NCI-H524 treated with DMSO at 0.1 percent for 48 hours (cell line): ENCODE results near the gene TXLNG.
"Not testable (repeated sequence)": the region's sequence is repeated elsewhere in the genome, so short reads cannot be mapped to it uniquely, and the experiment has no call there.

Experiments
- DNase-seq: peaks from one replicate; lab custom pipeline; 2025; lab: John Stamatoyannopoulos, UW

The TXLNG gene

DNA sequence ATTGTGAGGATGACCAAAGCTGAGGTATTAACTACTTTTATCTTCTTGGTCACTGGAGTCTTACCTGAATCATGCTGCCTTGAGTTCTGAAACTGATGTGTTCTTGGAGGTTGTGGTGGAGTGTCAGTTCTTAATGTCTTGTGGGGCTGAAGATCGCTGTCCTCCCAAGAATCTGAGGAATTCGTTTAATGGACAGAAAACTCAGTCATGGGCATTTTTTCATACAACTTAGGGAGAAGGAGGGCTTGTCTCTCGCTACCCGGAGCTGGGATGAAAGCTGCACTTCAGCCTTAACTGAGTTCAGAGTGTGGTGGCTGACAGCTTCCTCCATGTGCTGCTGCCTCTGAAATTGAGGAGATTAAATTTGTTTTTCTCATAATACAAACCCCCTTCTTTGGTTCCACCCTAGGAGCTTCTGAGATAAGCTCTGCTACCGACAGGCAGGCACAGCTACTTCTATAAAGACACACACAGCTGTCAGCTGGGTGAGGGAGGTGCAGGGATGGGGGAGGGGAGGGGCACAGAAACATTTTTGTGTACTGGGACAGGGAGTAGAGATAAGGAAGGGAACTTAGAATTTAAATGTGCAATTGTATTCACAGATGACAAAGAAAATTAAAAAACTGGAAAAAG is 53.1 kb downstream of the TXLNG start:
- DNase-seq, result no peak

DNA sequence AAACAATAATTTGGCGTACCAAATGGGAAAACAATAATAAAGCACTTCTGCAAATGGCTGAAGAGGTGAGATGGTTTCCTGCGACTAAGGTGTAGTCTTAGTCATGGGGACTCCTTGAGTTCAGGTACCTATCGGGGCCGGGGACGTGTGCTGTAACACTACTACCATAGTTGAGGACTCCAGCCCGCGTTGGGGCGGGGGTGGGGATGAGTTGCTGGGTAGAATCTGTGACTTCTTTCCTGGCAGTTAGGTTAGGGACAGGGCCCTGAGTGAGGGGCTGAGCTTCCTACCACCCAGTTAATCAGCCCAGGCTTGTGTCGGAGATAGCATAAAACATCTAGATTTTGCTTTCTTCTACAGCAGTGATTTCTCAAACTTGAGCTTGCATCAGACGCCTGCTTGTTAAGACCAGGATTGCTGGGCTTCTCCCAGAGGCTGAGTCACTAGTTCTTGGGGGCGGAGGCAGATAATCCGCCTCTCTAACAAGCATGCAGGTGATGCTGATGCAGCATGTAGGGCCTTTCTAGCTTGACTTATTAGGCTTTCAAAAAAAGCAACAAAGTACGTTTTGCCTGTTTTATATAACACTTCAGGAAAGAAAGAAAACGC is 53.7 kb downstream of the TXLNG start:
- no peak for DNase-seq

DNA sequence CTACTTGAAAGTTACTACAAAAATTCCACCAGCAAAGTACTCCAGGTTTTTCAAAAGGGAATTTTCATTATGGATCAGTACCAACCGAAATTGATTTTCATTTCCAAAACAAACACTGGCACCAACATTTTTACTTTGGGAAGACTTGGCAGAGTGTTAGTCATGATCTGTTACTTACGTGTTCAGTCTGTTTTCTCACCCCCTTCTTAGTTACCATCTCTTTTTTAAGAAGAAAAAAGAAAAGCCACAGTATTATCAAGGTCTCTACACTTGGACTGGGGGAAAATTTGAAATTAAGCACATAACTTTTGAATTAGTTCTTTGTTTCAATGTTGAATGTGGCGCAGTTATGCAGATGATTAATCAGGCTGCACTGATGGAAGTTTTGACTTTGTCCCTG is 56.4 kb downstream of the TXLNG start:
- no peak for DNase-seq

DNA sequence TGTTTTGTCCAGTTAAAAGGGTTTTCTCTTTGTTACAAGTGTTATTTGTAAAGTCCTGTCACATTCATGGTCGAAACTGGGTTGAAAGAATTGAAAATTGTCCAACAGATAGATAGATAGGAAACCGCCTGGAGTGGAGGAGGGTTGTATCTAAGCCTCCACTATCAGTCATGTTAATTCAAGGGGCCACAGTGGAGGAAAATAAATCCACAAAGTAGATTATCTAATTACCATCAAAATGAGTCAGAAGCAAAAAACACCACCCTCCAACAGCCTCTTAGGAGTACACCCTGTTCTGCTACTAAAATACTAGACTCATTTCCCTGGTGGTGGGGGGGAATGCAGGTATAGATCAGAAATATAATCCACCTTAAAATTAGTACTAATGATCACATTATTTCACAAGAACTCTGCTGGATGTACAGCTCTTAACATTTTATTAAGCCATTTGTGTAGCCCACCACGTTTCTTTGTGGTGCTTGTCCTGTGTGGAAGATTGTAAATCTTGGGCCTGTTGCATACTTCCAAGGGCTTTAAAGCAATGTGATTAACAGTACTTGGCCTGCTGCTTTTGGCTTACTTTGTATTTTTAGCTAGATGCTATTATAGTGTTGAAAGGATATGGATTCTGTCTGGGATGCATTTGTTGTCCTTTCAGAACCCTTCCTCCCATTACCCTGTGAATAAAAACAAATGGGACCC is 57.1 kb downstream of the TXLNG start:
- no peak for DNase-seq

DNA sequence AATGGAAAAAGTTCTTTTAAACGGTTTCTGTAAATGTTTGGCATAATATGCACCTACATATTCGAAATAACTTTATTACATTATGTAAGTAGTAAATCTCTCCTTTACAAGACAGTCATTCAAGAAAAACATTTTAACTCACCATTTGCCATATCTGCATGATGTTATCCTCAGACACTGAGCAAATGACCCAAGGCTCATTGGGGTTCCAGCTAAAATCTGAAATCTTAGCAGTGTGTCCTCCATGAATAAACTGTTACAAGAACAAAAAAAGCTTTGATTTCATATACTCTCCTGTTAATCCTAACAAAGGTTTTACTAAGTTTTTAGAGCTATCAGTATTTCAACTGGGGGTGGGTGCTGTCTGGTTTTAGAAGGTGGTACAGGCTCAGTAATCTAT is 59.4 kb downstream of the TXLNG start:
- DNase-seq, result no peak

GRCh38 chrX:16848541-16848940 is 62.3 kb downstream of the TXLNG start:
- DNase-seq, result no peak

- no peak for DNase-seq
Measured at GRCh38 chrX:16851421-16851820, 65.2 kb downstream of the TXLNG start.

DNA sequence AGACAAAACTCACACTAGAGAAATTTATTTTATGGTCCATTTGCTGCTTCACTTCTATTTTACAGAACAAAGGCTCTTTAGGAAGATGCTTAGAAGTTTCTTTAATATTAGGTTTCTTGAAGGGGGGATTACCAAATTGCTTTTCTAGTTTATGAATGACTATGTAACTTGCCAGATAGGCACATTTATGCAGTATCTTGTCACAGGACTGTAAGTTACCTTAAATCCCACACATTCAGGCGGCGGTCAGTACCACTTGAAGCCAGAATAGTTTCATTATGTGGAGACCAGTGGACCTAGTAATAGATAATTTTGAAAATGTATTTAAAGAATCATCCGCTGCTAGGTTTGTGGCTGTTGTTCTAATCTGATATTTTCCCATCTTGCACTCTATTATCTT is 65.6 kb downstream of the TXLNG start:
- DNase-seq, result no peak

DNA sequence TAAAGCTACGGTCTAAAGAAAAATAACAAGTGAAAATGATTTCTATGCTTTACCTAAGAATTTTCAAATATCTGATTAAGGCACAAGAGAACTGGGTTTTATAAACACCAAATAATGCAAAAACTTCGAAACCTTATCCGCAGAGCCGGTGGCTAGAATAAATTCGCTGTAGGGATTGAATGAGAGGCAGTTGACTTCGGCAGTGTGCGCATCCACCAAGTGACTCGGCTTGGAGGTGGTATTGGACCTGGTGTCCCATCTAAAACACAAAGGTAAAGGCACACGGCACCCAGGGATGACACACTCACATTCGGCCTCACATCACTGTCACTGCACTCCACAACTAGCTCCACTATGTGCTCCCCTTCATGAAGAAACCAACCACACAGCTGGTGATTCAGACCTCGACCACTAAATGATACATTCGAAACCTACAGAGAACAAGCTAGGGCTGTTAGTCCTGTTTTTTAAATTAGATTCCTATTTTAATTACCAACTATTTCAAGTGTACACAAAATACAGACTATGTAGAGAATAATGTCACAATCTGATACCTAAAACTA is 66.4 kb downstream of the TXLNG start:
- no peak for DNase-seq

GRCh38 chrX:16853537-16853936 is 67.3 kb downstream of the TXLNG start:
- DNase-seq, result no peak

DNA sequence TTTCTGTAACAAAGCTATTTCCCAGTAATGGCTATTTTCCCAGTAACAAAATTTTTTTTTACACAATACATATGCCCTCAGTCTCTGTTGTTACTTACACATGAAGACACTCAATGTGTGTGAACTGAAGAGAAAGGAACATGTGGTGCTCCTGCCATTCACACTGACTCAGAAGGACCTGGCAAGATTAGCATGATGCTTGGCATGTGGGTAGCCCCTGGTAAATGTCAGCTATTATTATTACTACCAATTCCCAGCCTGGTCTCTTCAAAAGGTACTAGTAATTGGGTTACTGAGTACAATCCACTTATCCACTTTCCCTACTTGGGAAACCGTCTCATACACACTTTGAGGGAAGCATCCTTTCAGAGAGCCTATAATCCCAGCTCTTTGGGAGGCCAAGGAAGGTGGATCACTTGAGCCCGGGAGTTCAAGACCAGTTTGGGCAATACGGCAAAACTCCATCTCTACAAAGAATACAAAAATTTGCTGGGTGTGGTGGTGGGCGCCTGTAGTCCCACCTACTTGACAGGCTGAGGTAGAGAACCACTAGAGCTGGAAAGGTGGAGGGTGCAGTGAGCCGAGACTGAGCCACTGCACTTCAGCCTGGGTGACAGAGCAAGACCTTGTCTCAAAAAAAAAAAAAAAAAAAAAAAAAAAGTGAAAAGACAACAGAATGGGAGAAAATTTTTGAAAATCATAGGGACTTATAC is 69.3 kb downstream of the TXLNG start:
- DNase-seq, result no peak

- not testable (repeated sequence) for DNase-seq
Measured at GRCh38 chrX:16856076-16856404, 69.8 kb downstream of the TXLNG start.

- DNase-seq, result no peak
Measured at GRCh38 chrX:16856744-16857143, 70.5 kb downstream of the TXLNG start.

GRCh38 chrX:16862829-16863228 is 76.6 kb downstream of the TXLNG start:
- no peak for DNase-seq

DNA sequence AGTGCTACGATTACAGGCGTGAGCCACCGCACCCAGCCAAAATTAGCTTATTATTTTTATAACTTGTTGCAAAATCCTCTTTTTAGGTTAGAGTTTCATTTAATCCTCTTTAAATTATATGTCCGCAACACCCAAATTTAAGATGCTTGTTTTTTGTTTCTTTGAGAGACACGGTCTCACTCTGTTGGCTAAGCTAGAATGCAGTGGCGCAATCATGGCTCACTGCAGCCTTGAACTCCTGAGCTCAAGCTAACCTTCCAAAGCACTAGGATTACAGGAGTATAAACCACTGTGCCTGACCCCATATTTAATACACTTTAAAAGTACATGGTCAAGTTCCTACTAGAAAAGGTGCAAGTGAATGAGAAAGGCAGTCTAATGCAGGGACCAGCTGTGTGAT is 81.7 kb downstream of the TXLNG start:
- no peak for DNase-seq

GRCh38 chrX:16868920-16869319 is 82.7 kb downstream of the TXLNG start:
- DNase-seq, result no peak

DNA sequence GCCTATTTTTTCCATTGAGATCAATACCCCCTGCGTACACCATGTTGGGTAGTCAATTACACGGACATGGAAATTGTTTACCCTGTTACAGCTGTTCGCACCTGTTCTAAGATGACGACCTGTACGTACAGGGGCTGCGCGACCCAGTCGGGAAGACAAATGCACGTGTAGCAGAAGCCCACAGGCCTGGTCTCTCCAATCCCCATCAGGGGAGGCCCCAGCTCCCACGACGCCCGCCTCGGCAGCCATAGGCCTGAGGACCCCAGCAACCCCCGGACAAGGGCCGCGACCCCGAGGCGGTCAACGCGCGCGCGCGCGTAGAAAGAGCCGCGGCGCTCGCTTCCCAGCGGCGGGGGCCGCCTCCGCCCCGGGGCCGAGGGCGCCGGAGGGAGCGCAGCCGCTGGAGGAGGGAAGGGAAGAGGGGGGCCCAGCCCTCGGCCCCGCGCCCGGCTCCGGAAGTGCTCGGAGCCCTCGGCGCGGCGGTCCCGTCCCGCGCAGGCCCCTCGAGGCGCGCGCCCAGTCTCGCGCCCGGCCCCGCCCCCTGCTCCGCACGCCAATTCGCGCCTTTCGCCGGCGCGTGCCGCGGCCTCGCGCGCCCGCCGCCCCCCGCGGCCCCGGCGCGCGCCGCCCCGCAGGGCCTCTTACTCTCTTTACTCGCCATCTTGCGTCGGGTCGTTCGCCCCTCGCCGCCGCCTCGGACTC is 83.3 kb downstream of the TXLNG start:
- no peak for DNase-seq

- peak; percentile 62 for DNase-seq
Measured at GRCh38 chrX:16870095-16870861, 84.0 kb downstream of the TXLNG start, which contains the start of gene RBBP7. Gene RBBP7, minus strand, starts transcription at chrX:16870362. Its CDS starts 309 bp downstream, at chrX:16870053.

DNA sequence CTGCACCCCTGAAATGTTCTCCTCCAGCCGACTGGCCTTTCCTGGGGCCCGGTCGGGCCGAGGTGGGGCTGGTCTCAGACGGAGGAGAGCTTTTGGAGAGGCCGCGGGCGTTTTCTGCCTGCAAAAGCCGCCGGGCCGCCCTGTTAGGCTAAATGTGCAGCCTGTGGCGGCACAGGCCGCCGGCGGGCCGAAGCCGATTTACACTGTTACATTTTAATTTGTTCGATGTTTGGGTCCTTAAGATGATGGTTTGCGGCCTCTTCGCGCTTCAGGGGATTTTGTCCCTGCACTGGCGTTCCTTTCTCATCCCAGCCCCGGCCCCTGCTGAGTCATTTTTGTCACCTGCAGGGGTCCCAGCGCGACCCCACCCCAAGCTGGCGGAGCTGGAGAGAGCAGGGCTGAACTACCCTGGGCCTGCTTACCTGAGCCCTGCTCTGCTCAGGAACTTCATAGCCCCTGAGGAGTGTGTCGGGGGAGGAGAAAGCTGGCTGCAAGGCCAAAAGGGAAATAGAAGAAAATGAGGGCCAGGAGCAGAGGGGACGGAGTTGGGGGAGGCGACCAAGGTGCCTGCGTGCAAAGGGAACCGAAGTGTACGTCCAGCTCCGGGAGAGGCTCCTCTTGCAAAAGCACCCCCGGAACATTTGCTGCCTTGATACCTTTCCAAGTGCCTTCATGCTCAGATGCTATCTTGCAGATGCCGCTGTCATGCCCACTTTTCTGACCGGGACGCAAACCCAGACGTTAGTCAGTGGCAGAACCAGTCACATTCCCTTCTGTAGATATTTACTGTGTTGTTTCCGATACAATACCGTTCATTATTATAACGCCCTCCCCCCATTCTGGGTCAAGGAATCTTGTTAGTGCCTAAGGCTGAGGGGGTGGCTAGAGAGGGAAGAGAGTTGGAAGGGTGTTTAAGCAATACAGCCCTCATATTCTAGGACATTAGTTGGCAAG is 84.9 kb downstream of the TXLNG start:
- no peak for DNase-seq

DNA sequence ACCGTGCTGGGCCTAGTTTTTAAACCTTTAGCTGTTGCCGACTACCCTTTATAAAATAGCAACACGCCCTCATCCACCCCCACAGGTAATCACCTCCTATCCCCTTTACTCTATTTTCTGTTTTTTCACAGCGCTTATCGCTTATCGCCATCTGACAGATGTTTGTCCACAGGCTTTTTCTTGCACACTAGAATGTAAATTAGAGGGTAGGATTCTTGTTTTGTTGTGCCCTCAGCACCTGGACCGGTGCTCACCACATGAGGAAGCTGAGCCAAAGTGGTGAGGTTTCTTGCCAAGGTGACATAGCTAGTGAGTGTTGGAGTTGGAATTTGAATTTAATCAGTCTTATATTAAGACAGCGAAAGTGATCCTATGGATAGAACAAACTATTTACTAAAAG is 86.8 kb downstream of the TXLNG start:
- DNase-seq, result no peak
